HG03103 (cell line): ENCODE data around the gene RIPOR1.

Source experiments
- ATAC-seq: cut with Tn5 transposase; IDR thresholded peaks from one replicate; pipeline ENCODE4 v1.9.1; 2021; ENCODE audit warnings: low read depth; ENCODE audit not compliant: unreplicated experiment

The RIPOR1 gene

GRCh38 chr16:67594956-67595355 is 66.3 kb downstream of the RIPOR1 start:
- ATAC-seq = no peak
